HCT116 (cell line): ENCODE data around the gene SLC25A21. TPM values are rescaled to one million over a fixed set of nuclear protein-coding genes. Genes with fewer than 3 reads are reported as not detected.

ENCODE experiments used
- ATAC-seq: fragments of 200-7000 bp; cut with Tn5 transposase; 2 replicates; pipeline ENCODE4 v1.9.1; 2020; ENCODE audit warnings: mild to moderate bottlenecking, moderate library complexity
- BruUV-seq: library from RNA; stranded (reverse); fragments of 400-500 nt; replicated peaks from 2 replicates; lab custom pipeline; 2021; lab: Mats Ljungman, UMichigan
- CTCF ChIA-PET: fragments of 300-600 bp; sonication (Branson Sonifier 250); formaldehyde crosslinking; loops from one replicate; lab custom pipeline; 2021; ENCODE audit warnings: antibody characterized with exemption; lab: Charles Lee
- POLR2A ChIA-PET: fragments of 300-600, 350-600 bp; sonication (Branson Sonifier 250); formaldehyde crosslinking; loops from one replicate; lab custom pipeline; 2021; ENCODE audit warnings: antibody characterized with exemption; lab: Charles Lee
- RAD21 ChIA-PET, 2 experiments: fragments of 300-600 bp; sonication (Branson Sonifier 250); formaldehyde crosslinking; loops; one replicate each; lab custom pipeline; 2023; ENCODE audit warnings: low total read pairs in 2 of 2; ENCODE audit not compliant: uncharacterized antibody in 2 of 2, unreplicated experiment in 2 of 2, low non-redundant PET in 1 of 2; lab: Charles Lee
- DNase-seq: peaks from one replicate; pipeline ENCODE4 v3.0.0-alpha.2; 2010; ENCODE audit warnings: low read depth, low spot score
- H2AFZ ChIP-seq: fragments of 200-600 bp; shearing (Covaris generic), sonication (generic); 2 replicates; pipeline ENCODE4 v1.6.1; 2017; ENCODE audit warnings: low read depth, mixed run types, mixed read lengths, antibody characterized with exemption, low read length; ENCODE audit not compliant: poor library complexity, severe bottlenecking
- H3K27ac ChIP-seq: 2 replicates; pipeline ENCODE4 v1.5.1; 2012; ENCODE audit warnings: low read depth, low read length
- H3K27me3 ChIP-seq: fragments of 200-600 bp; sonication (generic); 2 replicates; pipeline ENCODE4 v1.6.1; 2016; ENCODE audit warnings: mixed run types, low read length, mixed read lengths; ENCODE audit not compliant: insufficient read depth
- H3K36me3 ChIP-seq, 2 experiments: fragments of 200-500 bp in 1 of 2; fragments of 200-600 bp in 1 of 2; sonication (Bioruptor generic) in 1 of 2; sonication (generic) in 1 of 2; 2 replicates each; pipeline versions ENCODE4 v1.5.1 to v1.6.1; 2014 to 2016; ENCODE audit warnings: low read length in 2 of 2, inconsistent platforms in 1 of 2, mixed read lengths in 1 of 2, mixed run types in 1 of 2; ENCODE audit not compliant: insufficient read depth in 2 of 2, control insufficient read depth in 1 of 2
- H3K4me1 ChIP-seq, 2 experiments: fragments of 200-600 bp in 1 of 2; sonication (generic) in 1 of 2; 2 replicates each; pipeline versions ENCODE4 v1.5.1 to v1.6.1; 2012 to 2017; ENCODE audit warnings: low read length in 2 of 2, inconsistent platforms in 1 of 2, mild to moderate bottlenecking in 1 of 2, mixed read lengths in 1 of 2, mixed run types in 1 of 2, moderate library complexity in 1 of 2; ENCODE audit not compliant: insufficient read depth in 2 of 2, control insufficient read depth in 1 of 2
- H3K4me2 ChIP-seq: fragments of 200-600 bp; sonication (generic); 2 replicates; pipeline ENCODE4 v1.6.1; 2017; ENCODE audit warnings: mixed run types, low read length, mixed read lengths
- H3K4me3 ChIP-seq, 2 experiments: fragments of 200-600 bp in 1 of 2; sonication (generic) in 1 of 2; replicated peaks in 1 of 2; 2 replicates each; pipeline ENCODE4 v1.5.1; 2011 to 2016; ENCODE audit warnings: low read length in 2 of 2, control low read depth in 1 of 2, low read depth in 1 of 2, mild to moderate bottlenecking in 1 of 2, mixed read lengths in 1 of 2, mixed run types in 1 of 2
- H3K79me2 ChIP-seq: fragments of 200-600 bp; sonication (generic); 2 replicates; pipeline ENCODE4 v1.6.1; 2017; ENCODE audit warnings: mild to moderate bottlenecking, mixed run types, low read length, moderate library complexity, mixed read lengths; ENCODE audit not compliant: insufficient read depth
- H3K9ac ChIP-seq: fragments of 200-600 bp; sonication (generic); 2 replicates; pipeline ENCODE4 v1.6.1; 2016; ENCODE audit warnings: low read length, mixed read lengths
- H3K9me2 ChIP-seq: fragments of 200-600 bp; sonication (generic), shearing (Covaris generic); 2 replicates; pipeline ENCODE4 v1.6.1; 2017; ENCODE audit warnings: mixed run types, mild to moderate bottlenecking, moderate library complexity; ENCODE audit not compliant: insufficient read depth
- H3K9me3 ChIP-seq, 2 experiments: fragments of 200-500 bp in 1 of 2; fragments of 200-600 bp in 1 of 2; sonication (Bioruptor generic) in 1 of 2; sonication (generic) in 1 of 2; 2 replicates each; pipeline ENCODE4 v1.6.1; 2014 to 2017; ENCODE audit warnings: low read length in 2 of 2, mixed read lengths in 2 of 2, inconsistent platforms in 1 of 2, low read depth in 1 of 2, mild to moderate bottlenecking in 1 of 2, mixed run types in 1 of 2, moderate library complexity in 1 of 2; ENCODE audit not compliant: control insufficient read depth in 1 of 2, insufficient read depth in 1 of 2
- H4K20me1 ChIP-seq: fragments of 200-600 bp; sonication (generic), shearing (Covaris generic); 2 replicates; pipeline ENCODE4 v1.6.1; 2017; ENCODE audit warnings: mixed run types, mild to moderate bottlenecking, moderate library complexity; ENCODE audit not compliant: insufficient read depth
- CEBPB ChIP-seq: IDR thresholded peaks from 2 replicates; pipeline ENCODE4 v1.6.1; 2012; ENCODE audit warnings: low read depth
- ELF1 ChIP-seq: IDR thresholded peaks from 2 replicates; pipeline ENCODE4 v1.6.1; 2012; ENCODE audit warnings: low read depth, borderline replicate concordance
- RAD21 ChIP-seq: IDR thresholded peaks from 2 replicates; pipeline ENCODE4 v1.6.1; 2012; ENCODE audit warnings: low read depth, mild to moderate bottlenecking
- intact Hi-C: fragments of 100-400 bp; cut with micrococcal nuclease; formaldehyde crosslinking; loops from 2 replicates; pipeline ENCODE4 v1.10.0; 2022
- total RNA-seq: library from RNA; stranded (reverse); gene quantifications from one replicate; pipeline ENCODE4 v1.2.1, GENCODE V29; 2021; ENCODE audit not compliant: unreplicated experiment
- TF ChIP-seq, protein P1 (sequence below): IDR thresholded peaks from 2 replicates; pipeline ENCODE4 v1.6.1; 2012; ENCODE audit warnings: low read depth

The SLC25A21 gene
- total RNA-seq, 1 experiment from 2014 or later = 3.5 TPM

GRCh38 chr14:36751920-36752319 lies 420.5 kb downstream of the SLC25A21 start:
- CTCF ChIA-PET = no interaction called here
- no peak overlapping the region for H3K4me2 ChIP-seq

GRCh38 chr14:36751106-36751505 lies 421.3 kb downstream of the SLC25A21 start:
- Histone ChIP-seq H3K9me2 (no peaks in the 10 kb centered on the region), H2AFZ (no peak overlapping the region), H3K27ac (no peak overlapping the region), H3K36me3 (no peaks in the 10 kb centered on the region), H3K4me1 (no peaks in the 10 kb centered on the region), H3K4me3 (no peak overlapping the region), H3K27me3 (no peaks in the 10 kb centered on the region), H4K20me1 (no peaks in the 10 kb centered on the region), H3K79me2 (no peaks in the 10 kb centered on the region), H3K9ac (no peak overlapping the region), H3K4me2 (no peak overlapping the region), H3K9me3 (no peaks in the 10 kb centered on the region)
- RAD21 ChIA-PET = no interaction called here
- DNase-seq (no peak), ATAC-seq (no peak)
- intact Hi-C loops = no loop called here
- no TSS peak for BruUV-seq
- TF ChIP-seq CEBPB = no peak
- no peak for TF ChIP-seq RAD21
- POLR2A ChIA-PET = no interaction called here
- CTCF ChIA-PET = no interaction called here

More at GRCh38 chr14:36751920-36752319, 420.5 kb downstream of the SLC25A21 start:
- Histone ChIP-seq H4K20me1 (no peaks in the 10 kb centered on the region), H3K9ac (no peak overlapping the region), H3K27ac (no peak overlapping the region), H3K9me3 (no peaks in the 10 kb centered on the region), H3K9me2 (no peaks in the 10 kb centered on the region), H3K4me3 (no peak overlapping the region), H2AFZ (no peak overlapping the region), H3K27me3 (no peaks in the 10 kb centered on the region), H3K36me3 (no peaks in the 10 kb centered on the region), H3K79me2 (no peaks in the 10 kb centered on the region), H3K4me1 (no peaks in the 10 kb centered on the region)
- ATAC-seq (no peak), DNase-seq (no peak)
- ChIA-PET POLR2A (no interaction called here), RAD21 (no interaction called here)
- TF ChIP-seq ELF1 = no peak
- TF ChIP-seq, protein P1, sequence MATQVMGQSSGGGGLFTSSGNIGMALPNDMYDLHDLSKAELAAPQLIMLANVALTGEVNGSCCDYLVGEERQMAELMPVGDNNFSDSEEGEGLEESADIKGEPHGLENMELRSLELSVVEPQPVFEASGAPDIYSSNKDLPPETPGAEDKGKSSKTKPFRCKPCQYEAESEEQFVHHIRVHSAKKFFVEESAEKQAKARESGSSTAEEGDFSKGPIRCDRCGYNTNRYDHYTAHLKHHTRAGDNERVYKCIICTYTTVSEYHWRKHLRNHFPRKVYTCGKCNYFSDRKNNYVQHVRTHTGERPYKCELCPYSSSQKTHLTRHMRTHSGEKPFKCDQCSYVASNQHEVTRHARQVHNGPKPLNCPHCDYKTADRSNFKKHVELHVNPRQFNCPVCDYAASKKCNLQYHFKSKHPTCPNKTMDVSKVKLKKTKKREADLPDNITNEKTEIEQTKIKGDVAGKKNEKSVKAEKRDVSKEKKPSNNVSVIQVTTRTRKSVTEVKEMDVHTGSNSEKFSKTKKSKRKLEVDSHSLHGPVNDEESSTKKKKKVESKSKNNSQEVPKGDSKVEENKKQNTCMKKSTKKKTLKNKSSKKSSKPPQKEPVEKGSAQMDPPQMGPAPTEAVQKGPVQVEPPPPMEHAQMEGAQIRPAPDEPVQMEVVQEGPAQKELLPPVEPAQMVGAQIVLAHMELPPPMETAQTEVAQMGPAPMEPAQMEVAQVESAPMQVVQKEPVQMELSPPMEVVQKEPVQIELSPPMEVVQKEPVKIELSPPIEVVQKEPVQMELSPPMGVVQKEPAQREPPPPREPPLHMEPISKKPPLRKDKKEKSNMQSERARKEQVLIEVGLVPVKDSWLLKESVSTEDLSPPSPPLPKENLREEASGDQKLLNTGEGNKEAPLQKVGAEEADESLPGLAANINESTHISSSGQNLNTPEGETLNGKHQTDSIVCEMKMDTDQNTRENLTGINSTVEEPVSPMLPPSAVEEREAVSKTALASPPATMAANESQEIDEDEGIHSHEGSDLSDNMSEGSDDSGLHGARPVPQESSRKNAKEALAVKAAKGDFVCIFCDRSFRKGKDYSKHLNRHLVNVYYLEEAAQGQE = no peak
- intact Hi-C loops = no loop called here
- no TSS peak for BruUV-seq
